Airway epithelial cell (primary cell): ENCODE data around the gene HADHA. TPM values are rescaled to one million over a fixed set of nuclear protein-coding genes. Genes with fewer than 3 reads are reported as not detected.

Experiments used
- total RNA-seq: library from RNA; depleted of rRNA; stranded (reverse); fragments of >200 nt; gene quantifications from 2 replicates; pipeline ENCODE4 v1.2.3, GENCODE V29; 2015

Gene HADHA
- 129 and 144 TPM in 2 replicates for total RNA-seq

GRCh38 chr2:26244309-26245230, at the start of gene HADHA, which contains the start of gene HADHB:
HADHA (minus strand) TSS chr2:26244632; CDS start chr2:26244596, 36 bp downstream.
HADHB (plus strand) TSS chr2:26244939; CDS start chr2:26254255, 9,316 bp downstream.

GRCh38 chr2:26172871-26173775, 71.3 kb downstream of the HADHA start, which contains the start of gene GAREM2:
GAREM2 (plus strand) TSS chr2:26173088; CDS start chr2:26173221, 133 bp downstream.

Other genes with a start within 250 kb of the HADHA start
- gene RAB10, start 210.5 kb downstream of the HADHA start, total RNA-seq: 208 and 230 TPM in 2 replicates
- 0.05 and 0.42 TPM in 2 replicates for gene GAREM2, start 71.5 kb downstream of the HADHA start, total RNA-seq
- 116 TPM in 2 replicates for gene HADHB, start 307 bp upstream of the HADHA start, total RNA-seq
- gene SELENOI, start 101.5 kb upstream of the HADHA start, total RNA-seq: 27.2 and 35.5 TPM in 2 replicates
- gene ADGRF3, start 102.2 kb upstream of the HADHA start, total RNA-seq: not detected in 2 replicates
- not detected in 2 replicates for gene DRC1, start 157.3 kb upstream of the HADHA start, total RNA-seq
- gene OTOF, start 233.5 kb upstream of the HADHA start, total RNA-seq: not detected in 2 replicates